GM21381 (cell line): ENCODE measurements around the gene DHCR24.

Experiments
- ATAC-seq: cut with Tn5 transposase; IDR thresholded peaks from one replicate; pipeline ENCODE4 v1.9.1; 2021; ENCODE audit warnings: mild to moderate bottlenecking, moderate library complexity; ENCODE audit not compliant: unreplicated experiment

The DHCR24 gene

GRCh38 chr1:54865238-54866073 lies 21.5 kb downstream of the DHCR24 start:
- no peak for ATAC-seq

GRCh38 chr1:54864460-54865208 lies 22.4 kb downstream of the DHCR24 start:
- ATAC-seq = no peak

GRCh38 chr1:54863267-54863665 lies 23.7 kb downstream of the DHCR24 start:
- ATAC-seq = no peak

- no peak for ATAC-seq
These were observed 25.8 kb downstream of the DHCR24 start for GRCh38 chr1:54861070-54861761.

- no peak for ATAC-seq
These were observed 27.1 kb downstream of the DHCR24 start for GRCh38 chr1:54859700-54860391.

- no peak for ATAC-seq
These were observed 29.0 kb downstream of the DHCR24 start for GRCh38 chr1:54857746-54858561.

- ATAC-seq = no peak
These were observed 29.9 kb downstream of the DHCR24 start for GRCh38 chr1:54857141-54857540.

- no peak for ATAC-seq
These were observed 32.5 kb downstream of the DHCR24 start for GRCh38 chr1:54854381-54855020.

GRCh38 chr1:54853793-54854370 lies 33.1 kb downstream of the DHCR24 start:
- no peak for ATAC-seq

- ATAC-seq = no peak
These were observed 33.8 kb downstream of the DHCR24 start for GRCh38 chr1:54853096-54853792.

GRCh38 chr1:54851936-54852524 lies 35.0 kb downstream of the DHCR24 start:
- ATAC-seq = no peak

GRCh38 chr1:54851406-54851805 lies 35.6 kb downstream of the DHCR24 start:
- ATAC-seq = no peak

GRCh38 chr1:54850737-54851136 lies 36.3 kb downstream of the DHCR24 start:
- no peak for ATAC-seq

GRCh38 chr1:54850069-54850730 lies 36.8 kb downstream of the DHCR24 start:
- ATAC-seq = no peak

- ATAC-seq = no peak
These were observed 37.6 kb downstream of the DHCR24 start for GRCh38 chr1:54849219-54850068.

- ATAC-seq = no peak
These were observed 38.7 kb downstream of the DHCR24 start for GRCh38 chr1:54848134-54848948.
